Activated CD4-positive, alpha-beta T cell treated with anti-CD3 and anti-CD28 coated beads, Interleukin-2, amount 50 U/mL, for 16 hours (primary cell): Measurements from ENCODE around the gene NSRP1.
"Not testable (repeated sequence)": the region's sequence is repeated elsewhere in the genome, so short reads cannot be mapped to it uniquely, and the experiment has no call there.

Source experiments
- DNase-seq: peaks from one replicate; pipeline ENCODE4 v3.0.0-alpha.2; 2020

The NSRP1 gene

GRCh38 chr17:30188211-30188939 lies 71.8 kb downstream of the NSRP1 start:
- DNase-seq = no peak

DNA sequence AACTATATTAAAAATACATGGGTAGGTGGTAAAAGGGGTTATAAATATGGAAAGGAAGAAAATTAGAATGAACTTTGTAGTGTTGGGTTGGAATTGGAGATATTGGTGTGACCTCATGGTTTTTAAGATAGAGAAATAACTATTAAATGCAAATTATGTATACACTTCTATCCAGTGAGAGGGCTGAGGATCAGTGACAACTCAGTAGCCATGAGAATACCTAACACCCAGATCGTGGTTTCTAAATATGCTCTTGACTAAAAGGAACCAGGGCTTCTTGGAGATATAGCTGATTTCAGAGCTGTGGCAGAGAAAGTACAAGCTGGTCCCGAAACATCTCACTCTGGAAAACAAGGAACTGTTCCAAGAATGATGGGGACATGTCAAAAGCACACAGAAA lies 74.5 kb downstream of the NSRP1 start:
- DNase-seq = no peak

- no peak for DNase-seq
Observed at GRCh38 chr17:30196504-30196903, 79.9 kb downstream of the NSRP1 start.

DNA sequence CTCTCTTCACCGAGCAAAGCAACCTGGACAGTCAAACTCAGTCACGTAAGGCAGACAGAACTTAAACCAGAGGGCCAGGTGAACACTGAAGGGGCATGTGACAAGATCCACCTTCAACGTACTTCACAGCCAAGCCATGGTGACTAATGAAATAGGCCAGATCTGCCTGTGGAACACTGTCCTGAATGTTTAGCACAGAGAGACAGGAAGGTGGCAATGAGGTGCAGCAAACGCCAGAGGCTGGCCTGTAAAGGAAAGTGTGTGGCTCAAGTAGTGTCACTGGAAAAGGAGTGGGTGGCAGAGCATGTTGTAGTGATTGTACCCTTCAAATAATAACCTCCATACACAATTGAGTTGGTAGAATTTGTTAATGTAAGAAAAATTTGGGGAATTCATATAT lies 80.8 kb downstream of the NSRP1 start:
- no peak for DNase-seq

DNA sequence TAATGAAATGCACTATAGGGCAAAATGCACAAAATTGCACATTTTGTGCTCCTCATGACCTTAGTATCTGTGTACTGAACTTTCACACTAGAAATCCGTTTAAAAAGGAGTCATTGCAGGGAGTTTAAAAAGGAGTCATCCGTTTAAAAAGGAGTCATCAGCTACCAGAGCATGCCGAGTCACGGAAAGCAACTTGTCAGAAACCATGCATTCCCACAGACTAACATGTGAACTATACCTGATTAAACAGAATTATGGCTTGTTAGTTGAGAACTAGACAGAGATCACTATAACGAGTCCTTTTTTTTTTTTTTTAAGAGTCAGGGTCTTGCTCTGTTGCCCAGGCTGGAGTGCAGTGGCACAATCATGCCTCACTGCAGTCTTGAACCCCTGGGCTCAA lies 83.0 kb downstream of the NSRP1 start:
- DNase-seq = no peak

GRCh38 chr17:30200106-30200505 lies 83.5 kb downstream of the NSRP1 start:
- DNase-seq = no peak

- DNase-seq = not testable (repeated sequence)
Observed at GRCh38 chr17:30200656-30201055, 84.0 kb downstream of the NSRP1 start.

GRCh38 chr17:30203471-30203981 lies 86.9 kb downstream of the NSRP1 start:
- no peak for DNase-seq

- no peak for DNase-seq
Observed at GRCh38 chr17:30207655-30208054, 91.0 kb downstream of the NSRP1 start.

GRCh38 chr17:30208214-30208613 lies 91.6 kb downstream of the NSRP1 start:
- no peak for DNase-seq

DNA sequence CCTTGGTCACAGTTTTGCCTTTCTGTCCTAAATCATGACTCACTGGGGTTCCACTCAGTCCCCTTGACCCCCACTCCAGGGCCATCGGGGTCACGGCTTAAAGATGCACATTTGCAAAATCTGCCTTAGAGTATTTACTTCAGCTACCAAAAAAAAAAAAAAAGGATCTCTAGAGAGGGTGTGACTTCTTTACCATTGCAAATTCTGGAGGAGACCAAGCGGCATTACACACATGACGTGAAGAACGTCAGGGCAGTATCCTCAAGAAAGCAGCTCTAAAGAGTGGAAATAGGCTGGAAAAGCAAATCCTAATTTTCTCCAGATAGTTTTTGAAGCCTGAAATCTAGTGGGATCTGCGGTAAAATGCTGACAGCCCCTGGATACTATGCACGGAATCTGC lies 93.3 kb downstream of the NSRP1 start:
- DNase-seq = no peak

- no peak for DNase-seq
Observed at GRCh38 chr17:30210366-30210765, 93.8 kb downstream of the NSRP1 start.

DNA sequence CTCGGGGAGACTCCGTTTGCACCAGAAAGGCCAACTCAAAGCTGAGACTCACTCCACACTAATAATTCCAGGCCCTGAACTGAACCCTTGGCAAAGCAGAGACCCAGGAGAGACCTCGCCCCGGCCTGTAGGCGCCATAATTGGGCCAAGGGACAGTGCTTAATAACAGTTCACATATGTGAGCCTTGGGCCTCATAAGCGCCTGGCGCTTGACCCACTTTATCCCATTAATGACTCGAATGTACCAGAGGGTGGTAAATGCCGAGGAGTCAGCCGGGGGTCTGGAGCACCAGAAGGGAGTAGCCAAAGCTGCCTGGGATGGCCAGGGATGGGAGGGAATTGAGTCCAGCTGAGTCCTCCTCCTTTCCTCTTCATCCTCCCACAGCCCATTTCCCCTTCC lies 94.3 kb downstream of the NSRP1 start:
- no peak for DNase-seq

DNA sequence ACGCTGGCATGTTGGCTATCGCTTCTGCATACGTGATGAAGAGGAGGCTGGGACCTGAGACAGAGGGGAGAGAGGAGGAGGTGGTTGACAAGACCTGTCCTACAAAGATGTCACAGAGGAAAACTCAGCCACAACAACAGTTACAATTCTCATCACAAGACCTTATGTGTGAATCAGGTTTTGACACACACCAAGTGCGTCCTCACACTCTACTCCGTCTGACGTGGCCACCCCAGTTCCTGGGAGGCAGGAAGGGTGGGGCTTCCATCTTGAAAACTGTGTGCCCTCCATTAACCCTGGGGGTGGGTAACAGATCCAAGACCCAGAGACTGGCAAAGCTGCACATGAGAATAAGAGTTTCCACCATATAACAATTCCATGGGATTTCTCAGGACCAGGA lies 94.8 kb downstream of the NSRP1 start:
- DNase-seq = peak; percentile 19

- peak; percentile 30 for DNase-seq
Observed at GRCh38 chr17:30212750-30213149, 96.1 kb downstream of the NSRP1 start.

- no peak for DNase-seq
Observed at GRCh38 chr17:30217054-30217453, 100.4 kb downstream of the NSRP1 start.

DNA sequence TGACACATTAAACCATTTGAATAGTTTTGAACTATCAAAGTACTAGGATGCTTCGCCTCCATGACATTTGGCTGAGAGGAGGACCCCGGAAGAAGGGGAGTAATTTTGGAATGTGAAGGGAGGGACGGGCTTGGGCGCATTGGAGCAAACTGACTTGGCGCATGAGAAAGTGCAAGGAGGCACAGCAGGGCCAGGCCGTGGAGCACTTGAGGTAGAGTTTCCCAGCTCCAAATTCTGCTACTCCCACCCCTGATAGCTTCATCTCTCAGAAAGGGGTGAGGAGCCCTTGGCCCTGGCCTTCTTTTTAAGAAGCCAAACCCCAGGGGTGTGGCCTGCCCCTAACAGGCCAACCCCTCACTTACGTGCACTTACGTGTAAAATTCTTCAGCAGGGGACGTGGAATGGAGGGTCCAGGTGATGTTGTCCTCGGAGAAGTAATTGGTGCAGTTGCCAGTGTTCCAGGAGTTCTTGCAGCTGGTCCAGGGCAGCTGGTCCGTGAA lies 101.2 kb downstream of the NSRP1 start:
- DNase-seq = no peak

GRCh38 chr17:30218799-30219198 lies 102.2 kb downstream of the NSRP1 start:
- DNase-seq = no peak

DNA sequence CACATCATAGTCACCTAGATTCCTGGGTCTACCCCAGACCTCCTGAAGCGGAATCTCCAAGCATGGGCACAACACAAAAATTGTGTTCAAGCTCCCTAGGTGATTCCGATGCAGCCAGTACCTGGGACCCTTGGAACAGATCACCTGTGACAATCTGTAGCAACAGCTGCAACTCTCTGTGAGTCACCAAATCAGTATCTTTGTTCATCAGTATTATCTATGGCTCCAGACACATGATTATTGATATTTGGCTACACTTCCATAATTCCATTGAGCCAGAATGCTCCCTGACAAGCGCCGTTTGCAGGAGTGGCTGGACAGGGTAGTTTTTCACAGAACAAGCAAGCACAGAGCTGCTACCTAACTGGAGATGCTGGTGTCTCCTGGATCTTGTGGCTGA lies 102.7 kb downstream of the NSRP1 start:
- no peak for DNase-seq

DNA sequence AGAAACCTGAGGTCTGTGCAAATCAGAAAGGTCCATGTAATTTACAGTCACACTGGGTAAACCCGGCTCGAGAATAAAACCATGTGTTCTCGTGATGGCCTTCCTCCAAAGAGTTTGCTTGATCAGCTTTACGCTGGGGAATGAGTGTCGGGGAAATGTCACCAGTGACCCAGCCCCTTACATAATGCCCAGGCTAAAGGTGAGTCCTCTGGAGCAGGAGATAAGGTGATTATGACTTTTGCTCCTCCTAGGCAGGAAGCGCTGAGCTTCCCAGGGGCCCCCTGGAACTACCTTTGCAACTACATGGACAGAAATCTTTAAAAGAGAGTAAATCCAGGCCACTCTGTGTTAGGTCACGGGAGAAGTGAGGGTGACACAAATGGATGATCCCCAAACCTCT lies 103.2 kb downstream of the NSRP1 start:
- no peak for DNase-seq

- no peak for DNase-seq
Observed at GRCh38 chr17:30220414-30220813, 103.8 kb downstream of the NSRP1 start.

- no peak for DNase-seq
Observed at GRCh38 chr17:30221346-30221745, 104.7 kb downstream of the NSRP1 start.

GRCh38 chr17:30222251-30222650 lies 105.6 kb downstream of the NSRP1 start:
- no peak for DNase-seq

DNA sequence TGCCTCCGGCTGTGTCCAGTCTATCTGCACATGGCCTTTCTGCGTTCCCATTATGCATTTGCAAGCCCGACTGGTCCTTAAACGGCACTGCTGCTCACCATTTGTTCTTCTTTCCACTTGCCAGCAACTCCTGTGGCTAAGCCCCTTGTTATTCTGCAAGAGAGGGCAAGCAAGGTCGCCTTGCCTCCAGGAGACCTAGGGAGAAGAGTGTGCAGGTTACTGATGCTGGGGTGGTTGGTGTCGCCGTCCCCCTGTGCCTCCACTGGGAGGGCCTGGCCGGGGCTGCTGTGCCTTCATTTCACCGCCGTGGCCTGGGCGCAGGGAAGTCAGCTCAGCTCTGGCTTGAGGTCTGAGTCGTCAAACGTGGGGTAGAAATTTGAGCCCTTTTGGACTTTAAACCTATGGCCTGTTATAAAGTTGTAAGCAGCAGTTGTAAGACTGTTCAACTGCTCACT lies 106.1 kb downstream of the NSRP1 start:
- DNase-seq = no peak

GRCh38 chr17:30224419-30224960 lies 107.9 kb downstream of the NSRP1 start:
- DNase-seq = no peak
